GM08714 (cell line): ENCODE data around the gene IFIT1B.

ENCODE experiments used
- H3K4me3 ChIP-seq: fragments of 200-500 bp; sonication (Bioruptor generic); 2 replicates; pipeline ENCODE4 v1.5.1; 2014; ENCODE audit warnings: mild to moderate bottlenecking, low read length, inconsistent platforms
- ZNF274 ChIP-seq: IDR thresholded peaks from 2 replicates; pipeline ENCODE4 v1.6.1; 2012; ENCODE audit warnings: mild to moderate bottlenecking, low read depth, low read length

IFIT1B gene

GRCh38 chr10:89426230-89426868, 48.5 kb downstream of the IFIT1B start:
- no peak for TF ChIP-seq ZNF274

GRCh38 chr10:89427629-89428028, 49.8 kb downstream of the IFIT1B start:
- H3K4me3 ChIP-seq = no peak overlapping the region
- no peak for TF ChIP-seq ZNF274

More at GRCh38 chr10:89426230-89426868, 48.5 kb downstream of the IFIT1B start:
- H3K4me3 ChIP-seq = no peak overlapping the region

GRCh38 chr10:89428877-89429276, 51.0 kb downstream of the IFIT1B start:
- H3K4me3 ChIP-seq = no peak overlapping the region
- no peak for TF ChIP-seq ZNF274

GRCh38 chr10:89431977-89432376, 54.1 kb downstream of the IFIT1B start:
- no peak overlapping the region for H3K4me3 ChIP-seq
- no peak for TF ChIP-seq ZNF274
